ENCODE data around the gene JPH2.

The JPH2 gene

DNA sequence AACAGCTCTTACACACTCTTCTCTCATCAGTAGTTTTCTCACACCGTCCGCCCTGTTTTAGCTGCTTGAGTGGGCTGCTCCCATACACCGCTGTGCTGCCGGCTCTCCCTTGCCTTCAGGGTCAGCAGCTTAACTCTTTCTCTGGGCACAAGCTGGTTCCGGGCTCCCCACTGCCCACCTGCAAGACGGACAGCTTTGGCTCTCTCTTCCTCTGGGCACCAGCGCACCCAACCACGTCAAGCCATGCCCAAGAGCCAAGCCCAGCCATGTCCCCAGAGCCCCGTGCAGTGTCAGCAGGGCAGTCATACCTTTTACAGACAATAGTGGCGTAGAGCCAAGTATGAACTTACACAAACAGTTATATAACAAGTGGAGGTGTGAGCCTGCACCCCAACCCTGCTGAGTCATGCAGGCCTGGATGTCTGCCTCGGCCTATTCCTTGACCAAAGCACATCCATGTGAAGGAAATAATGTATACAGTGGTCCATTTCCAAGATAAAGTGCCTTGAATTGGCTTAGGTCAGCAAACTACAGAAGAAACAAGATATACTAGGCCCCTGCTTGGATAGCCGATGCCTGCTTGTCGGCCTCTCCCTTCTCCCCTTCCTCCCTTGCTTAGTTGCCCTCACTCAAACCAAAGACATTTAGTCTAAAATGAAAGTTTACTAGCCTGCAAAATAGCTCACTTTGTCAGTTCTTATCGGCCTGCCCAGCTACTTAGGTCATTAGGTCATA lies 89.3 kb downstream of the JPH2 start:
- Histone ChIP-seq H3K4me1 (ENCODE audit: insufficient read depth, low read length) (no peaks in the 10 kb centered on the region), H3K27ac (ENCODE audit: low read length) (no peak overlapping the region), H3K9me3 (ENCODE audit: insufficient read depth, low read length, severe bottlenecking) (peaks cover 2% of the 10 kb centered on the region), H3K27me3 (ENCODE audit: insufficient read depth, low read length, poor library complexity) (no peaks in the 10 kb centered on the region), H3K79me2 (ENCODE audit: insufficient read depth, low read length) (no peaks in the 10 kb centered on the region), H3K9ac (ENCODE audit: low read depth, low read length) (no peak overlapping the region), H3K4me3 (ENCODE audit: low read depth in 1 of 2, low read length in 2 of 2) (no peak overlapping the region), H2AFZ (ENCODE audit: low read depth, low read length) (no peak overlapping the region), H4K20me1 (ENCODE audit: insufficient read depth, low read length) (no peaks in the 10 kb centered on the region), H3K4me2 (ENCODE audit: insufficient read depth, low read length) (no peak overlapping the region), H3K36me3 (ENCODE audit: insufficient read depth, low read length) (no peaks in the 10 kb centered on the region)
- ATAC-seq (ENCODE audit: insufficient read depth, low read depth) = no peak
- no peak for DNase-seq
- TF ChIP-seq EZH2 (IDR thresholded peaks at IDR 0.05; ENCODE audit: borderline replicate concordance, low read depth, low read length, severe bottlenecking) (no peak), CTCF (IDR thresholded peaks at IDR 0.05; ENCODE audit: borderline replicate concordance, extremely low read depth, low read length, poor library complexity, severe bottlenecking) (no peak)

- no peaks in the 10 kb centered on the region; the same call in 1 of the 2 replicates for H4K20me1 ChIP-seq (ENCODE audit: insufficient read depth, low read length)
- no peak overlapping the region for H3K9ac ChIP-seq (ENCODE audit: low read depth, low read length)
- no peaks in the 10 kb centered on the region for H3K4me1 ChIP-seq (ENCODE audit: insufficient read depth, low read length)
- H3K27me3 ChIP-seq (ENCODE audit: insufficient read depth, low read length, poor library complexity) = peaks cover 5% of the 10 kb centered on the region
- H3K36me3 ChIP-seq (ENCODE audit: insufficient read depth, low read length) = no peaks in the 10 kb centered on the region
- DNase-seq (no peak), ATAC-seq (ENCODE audit: insufficient read depth, low read depth) (no peak)
- H3K9me3 ChIP-seq (ENCODE audit: insufficient read depth, low read length, severe bottlenecking) = no peaks in the 10 kb centered on the region
- no peak overlapping the region for H3K4me2 ChIP-seq (ENCODE audit: insufficient read depth, low read length)
- TF ChIP-seq EZH2 (IDR thresholded peaks at IDR 0.05; ENCODE audit: borderline replicate concordance, low read depth, low read length, severe bottlenecking) (no peak), CTCF (IDR thresholded peaks at IDR 0.05; ENCODE audit: borderline replicate concordance, extremely low read depth, low read length, poor library complexity, severe bottlenecking) (no peak)
- H3K4me3 ChIP-seq (ENCODE audit: low read depth in 1 of 2, low read length in 2 of 2) = no peak overlapping the region
- no peak overlapping the region for H2AFZ ChIP-seq (ENCODE audit: low read depth, low read length)
- H3K27ac ChIP-seq (ENCODE audit: low read length) = no peak overlapping the region
- no peaks in the 10 kb centered on the region for H3K79me2 ChIP-seq (ENCODE audit: insufficient read depth, low read length)
Observed at GRCh38 chr20:44095831-44096230, 91.2 kb downstream of the JPH2 start.

- H2AFZ ChIP-seq (ENCODE audit: low read depth, low read length) = no peak overlapping the region
Observed at GRCh38 chr20:44093249-44093582, 93.8 kb downstream of the JPH2 start.

More at GRCh38 chr20:44093249-44093582, 93.8 kb downstream of the JPH2 start:
- no peak overlapping the region for H3K4me2 ChIP-seq (ENCODE audit: insufficient read depth, low read length)
- no peaks in the 10 kb centered on the region for H3K4me1 ChIP-seq (ENCODE audit: insufficient read depth, low read length)
- no peaks in the 10 kb centered on the region for H3K36me3 ChIP-seq (ENCODE audit: insufficient read depth, low read length)
- no peaks in the 10 kb centered on the region for H3K9me3 ChIP-seq (ENCODE audit: insufficient read depth, low read length, severe bottlenecking)
- ATAC-seq (ENCODE audit: insufficient read depth, low read depth) = no peak
- no peak for TF ChIP-seq EZH2 (IDR thresholded peaks at IDR 0.05; ENCODE audit: borderline replicate concordance, low read depth, low read length, severe bottlenecking)
- no peak for TF ChIP-seq CTCF (IDR thresholded peaks at IDR 0.05; ENCODE audit: borderline replicate concordance, extremely low read depth, low read length, poor library complexity, severe bottlenecking)
- no peak overlapping the region for H3K27ac ChIP-seq (ENCODE audit: low read length)
- H3K4me3 ChIP-seq (ENCODE audit: low read depth in 1 of 2, low read length in 2 of 2) = no peak overlapping the region
- H3K9ac ChIP-seq (ENCODE audit: low read depth, low read length) = no peak overlapping the region
- no peak for DNase-seq
- H4K20me1 ChIP-seq (ENCODE audit: insufficient read depth, low read length) = no peaks in the 10 kb centered on the region; the same call in 1 of the 2 replicates
- peaks cover 12% of the 10 kb centered on the region for H3K27me3 ChIP-seq (ENCODE audit: insufficient read depth, low read length, poor library complexity)
- no peaks in the 10 kb centered on the region for H3K79me2 ChIP-seq (ENCODE audit: insufficient read depth, low read length)
